HuH-7.5 (cell line): ENCODE measurements around the gene FBP2.
"Not testable (repeated sequence)": the region's sequence is repeated elsewhere in the genome, so short reads cannot be mapped to it uniquely, and the experiment has no call there.

Experiments
- DNase-seq: peaks from one replicate; pipeline ENCODE4 v3.0.0; 2011; ENCODE audit warnings: low spot score

FBP2 gene

GRCh38 chr9:94606646-94607422, 13.2 kb upstream of the FBP2 start:
- no peak for DNase-seq

- peak; percentile 91 for DNase-seq
Observed at GRCh38 chr9:94603259-94604160, 9.9 kb upstream of the FBP2 start.

GRCh38 chr9:94602666-94603065, 9.0 kb upstream of the FBP2 start:
- no peak for DNase-seq

GRCh38 chr9:94600715-94601114, 7.1 kb upstream of the FBP2 start:
- no peak for DNase-seq

- no peak for DNase-seq
Observed at GRCh38 chr9:94600258-94600657, 6.6 kb upstream of the FBP2 start.

GRCh38 chr9:94599102-94599501, 5.5 kb upstream of the FBP2 start:
- DNase-seq, result no peak

GRCh38 chr9:94592683-94593082, 941 bp downstream of the FBP2 start:
- not testable (repeated sequence) for DNase-seq

GRCh38 chr9:94591876-94592275, 1.7 kb downstream of the FBP2 start:
- no peak for DNase-seq

GRCh38 chr9:94591046-94591545, 2.5 kb downstream of the FBP2 start:
- DNase-seq, result not testable (repeated sequence)

GRCh38 chr9:94588681-94589080, 4.9 kb downstream of the FBP2 start:
- DNase-seq, result no peak

GRCh38 chr9:94586814-94587213, 6.8 kb downstream of the FBP2 start:
- no peak for DNase-seq

- DNase-seq, result no peak
Observed at GRCh38 chr9:94586316-94586715, 7.3 kb downstream of the FBP2 start.

- no peak for DNase-seq
Observed at GRCh38 chr9:94584555-94584954, 9.1 kb downstream of the FBP2 start.

- no peak for DNase-seq
Observed at GRCh38 chr9:94581728-94582127, 11.9 kb downstream of the FBP2 start.

GRCh38 chr9:94577571-94577970, 16.1 kb downstream of the FBP2 start:
- DNase-seq, result no peak

- no peak for DNase-seq
Observed at GRCh38 chr9:94577036-94577435, 16.6 kb downstream of the FBP2 start.

- DNase-seq, result no peak
Observed at GRCh38 chr9:94576131-94576530, 17.5 kb downstream of the FBP2 start.

- DNase-seq, result no peak
Observed at GRCh38 chr9:94568972-94569712, 24.5 kb downstream of the FBP2 start.

- no peak for DNase-seq
Observed at GRCh38 chr9:94568250-94568889, 25.3 kb downstream of the FBP2 start.

GRCh38 chr9:94567271-94567670, 26.4 kb downstream of the FBP2 start:
- DNase-seq, result no peak

- DNase-seq, result no peak
Observed at GRCh38 chr9:94566550-94566949, 27.1 kb downstream of the FBP2 start.

- not testable (repeated sequence) for DNase-seq
Observed at GRCh38 chr9:94564279-94564678, 29.3 kb downstream of the FBP2 start.
